GM12892 (cell line): ENCODE results near the gene AKR1C3.

Source experiments
- DNase-seq: peaks from one replicate; pipeline ENCODE4 v3.0.0; 2011; ENCODE audit not compliant: insufficient read length
- FAIRE-seq: peaks from 2 replicates; lab custom pipeline; 2011; peaks lifted over from hg19 to GRCh38; lab: Jason Lieb, UNC
- POLR2A ChIP-seq: IDR thresholded peaks from 2 replicates; pipeline ENCODE4 v1.6.1; 2011; ENCODE audit warnings: low read depth, low read length, control low read depth
- POLR2AphosphoS5 ChIP-seq: IDR thresholded peaks from 2 replicates; pipeline ENCODE4 v1.6.1; 2011; ENCODE audit warnings: low read depth, low read length, control low read depth
- TAF1 ChIP-seq: IDR thresholded peaks from 2 replicates; pipeline ENCODE4 v1.6.1; 2011; ENCODE audit warnings: low read depth, mild to moderate bottlenecking, control low read depth, low read length, borderline replicate concordance

The AKR1C3 gene

DNA sequence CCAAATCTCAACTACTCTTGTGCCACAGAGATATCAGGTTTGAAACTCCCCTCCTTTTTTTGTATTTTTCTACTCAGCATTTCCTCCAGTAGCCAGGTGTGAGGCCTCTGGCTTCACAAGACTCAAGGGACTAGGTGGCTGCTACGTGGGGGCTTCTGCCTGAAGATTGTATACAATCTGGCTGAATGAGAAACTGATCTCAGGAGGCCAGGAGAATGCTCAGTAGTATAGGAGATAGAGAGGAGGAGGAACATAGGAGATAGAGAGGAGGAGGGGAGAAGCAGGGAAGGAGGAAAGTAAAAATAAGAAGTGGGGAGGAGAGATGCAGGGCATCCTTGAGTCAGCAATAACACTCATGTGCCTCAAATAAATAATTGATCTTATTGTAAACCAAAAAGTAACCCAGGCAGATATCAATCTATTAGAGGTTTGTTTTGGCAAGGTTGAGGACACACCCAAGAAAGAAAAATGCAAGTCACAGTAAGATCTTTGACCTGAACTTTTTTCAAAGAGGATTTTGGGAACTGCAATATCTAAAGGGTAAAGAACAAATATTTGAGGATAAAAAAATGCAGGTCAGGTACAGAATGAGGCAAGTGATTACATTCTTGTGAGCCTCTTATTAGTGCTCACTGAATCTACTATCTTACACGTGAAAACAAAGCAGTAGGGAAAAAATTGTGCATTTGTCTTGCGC, 53.9 kb downstream of the AKR1C3 start:
- FAIRE-seq (no peak), DNase-seq (no peak)
- TF ChIP-seq POLR2A (no peak), POLR2AphosphoS5 (no peak), TAF1 (no peak)

DNA sequence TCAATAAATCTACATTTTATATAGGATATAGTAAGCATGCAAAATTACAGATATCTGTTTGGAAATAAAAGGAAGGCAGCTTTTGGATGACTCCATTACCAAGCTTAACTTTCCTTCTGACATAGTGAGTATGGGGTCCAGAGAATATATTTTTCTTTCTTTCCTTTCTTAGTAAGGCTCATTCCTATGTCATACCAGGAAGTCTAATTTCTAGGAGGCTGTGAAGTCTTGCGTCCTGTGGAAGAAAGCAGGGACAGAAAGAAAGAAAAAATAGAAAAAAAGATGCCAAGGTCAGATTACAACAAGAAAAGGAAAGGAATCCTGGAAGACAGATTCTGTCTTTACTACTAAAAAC, 54.4 kb downstream of the AKR1C3 start:
- FAIRE-seq (no peak), DNase-seq (no peak)
- TF ChIP-seq POLR2A (no peak), TAF1 (no peak)

DNA sequence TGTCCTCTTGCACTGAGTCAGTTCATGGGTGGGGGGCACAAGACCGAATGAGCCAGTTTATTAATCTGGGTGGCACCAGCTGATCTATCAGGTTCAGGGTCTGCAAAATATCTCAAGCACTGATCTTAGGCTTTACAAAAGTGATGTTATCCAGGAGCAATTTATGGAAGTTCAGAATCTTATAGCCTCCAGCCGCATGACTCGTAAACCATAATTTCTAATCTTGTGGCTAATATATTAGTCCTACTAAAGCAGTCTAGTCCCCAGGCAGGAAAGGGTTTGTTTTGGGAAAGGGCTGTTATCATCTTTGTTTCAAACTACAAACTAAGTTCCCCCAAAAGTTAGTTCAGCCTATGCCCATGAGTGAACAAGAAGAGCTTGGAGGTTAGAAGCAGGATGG, 56.9 kb downstream of the AKR1C3 start:
- FAIRE-seq (no peak), DNase-seq (no peak)
- TF ChIP-seq POLR2AphosphoS5 = no peak
- no peak for TF ChIP-seq POLR2A
- TF ChIP-seq TAF1 = no peak

DNA sequence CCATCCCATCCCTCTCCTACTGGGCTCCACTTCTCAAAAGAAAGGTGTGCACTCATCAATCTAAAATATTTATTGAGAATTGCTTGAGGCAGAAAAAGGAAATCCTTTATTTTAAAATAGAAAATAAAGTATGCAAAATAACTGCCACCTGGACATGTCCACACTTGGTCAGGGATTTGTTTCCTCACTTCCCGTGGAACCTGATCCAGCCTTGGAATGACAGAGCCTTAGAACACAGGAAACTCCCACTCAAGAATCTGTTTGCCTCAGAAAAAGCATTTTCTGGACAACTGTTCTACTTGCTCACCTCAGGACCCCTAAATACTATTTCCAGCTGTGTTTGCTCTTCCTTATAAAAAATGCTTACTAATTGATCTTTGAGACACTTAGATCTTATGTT, 61.7 kb downstream of the AKR1C3 start:
- TF ChIP-seq POLR2A (no peak), TAF1 (no peak), POLR2AphosphoS5 (no peak)
- DNase-seq (no peak), FAIRE-seq (no peak)
